HG03095 (cell line): ENCODE results near the gene TOP1.

Source experiments
- ATAC-seq: cut with Tn5 transposase; IDR thresholded peaks from one replicate; pipeline ENCODE4 v1.9.1; 2021; ENCODE audit warnings: moderate library complexity; ENCODE audit not compliant: unreplicated experiment

TOP1 gene

GRCh38 chr20:41141153-41141815, 112.7 kb downstream of the TOP1 start:
- ATAC-seq = no peak

GRCh38 chr20:41142245-41142644, 113.6 kb downstream of the TOP1 start:
- ATAC-seq = no peak

- no peak for ATAC-seq
Measured at GRCh38 chr20:41142919-41143318, 114.3 kb downstream of the TOP1 start.

GRCh38 chr20:41143354-41143753, 114.7 kb downstream of the TOP1 start:
- ATAC-seq = no peak

GRCh38 chr20:41145317-41145716, 116.7 kb downstream of the TOP1 start:
- ATAC-seq = no peak

- ATAC-seq = no peak
Measured at GRCh38 chr20:41145821-41146620, 117.4 kb downstream of the TOP1 start.

- no peak for ATAC-seq
Measured at GRCh38 chr20:41147767-41148191, 119.2 kb downstream of the TOP1 start.

GRCh38 chr20:41148942-41149341, 120.3 kb downstream of the TOP1 start:
- ATAC-seq = no peak

- no peak for ATAC-seq
Measured at GRCh38 chr20:41150664-41151063, 122.0 kb downstream of the TOP1 start.

GRCh38 chr20:41151134-41151869, 122.7 kb downstream of the TOP1 start:
- ATAC-seq = no peak

GRCh38 chr20:41152108-41152757, 123.6 kb downstream of the TOP1 start:
- no peak for ATAC-seq

- no peak for ATAC-seq
Measured at GRCh38 chr20:41154436-41155176, 126.0 kb downstream of the TOP1 start.

- ATAC-seq = no peak
Measured at GRCh38 chr20:41155261-41155660, 126.6 kb downstream of the TOP1 start.

GRCh38 chr20:41158082-41158625, 129.5 kb downstream of the TOP1 start:
- ATAC-seq = no peak

GRCh38 chr20:41159547-41159946, 130.9 kb downstream of the TOP1 start:
- no peak for ATAC-seq

GRCh38 chr20:41160686-41161085, 132.1 kb downstream of the TOP1 start:
- no peak for ATAC-seq

GRCh38 chr20:41161886-41162285, 133.3 kb downstream of the TOP1 start:
- no peak for ATAC-seq

- ATAC-seq = no peak
Measured at GRCh38 chr20:41162396-41162795, 133.8 kb downstream of the TOP1 start.

GRCh38 chr20:41163821-41164220, 135.2 kb downstream of the TOP1 start:
- no peak for ATAC-seq
